Measurements from ENCODE around the gene CALHM2.

CALHM2 gene

GRCh38 chr10:103495321-103495720 is 43.2 kb upstream of the CALHM2 start:
- no peak for DNase-seq (ENCODE audit: low read depth)
- no peak overlapping the region for H3K4me3 ChIP-seq (ENCODE audit: low read length)
- no peak for TF ChIP-seq CTCF (IDR thresholded peaks at IDR 0.05; ENCODE audit: insufficient read depth, low read depth, low read length, missing control alignments)

GRCh38 chr10:103493916-103494877 is 42.0 kb upstream of the CALHM2 start:
- DNase-seq (ENCODE audit: low read depth) = no peak
- peak overlapping the region; percentile 25 for H3K4me3 ChIP-seq (ENCODE audit: low read length)
- TF ChIP-seq CTCF (IDR thresholded peaks at IDR 0.05; ENCODE audit: insufficient read depth, low read depth, low read length, missing control alignments) = no peak

GRCh38 chr10:103493362-103493915 is 41.3 kb upstream of the CALHM2 start, which contains the start of gene NEURL1:
NEURL1 (plus strand) TSS chr10:103493705; CDS start chr10:103494388, 683 bp downstream.
- H3K4me3 ChIP-seq (ENCODE audit: low read length) = peak within 1 kb of the TSS; percentile 25
- DNase-seq (ENCODE audit: low read depth) = peak; percentile 13

GRCh38 chr10:103492655-103493261 is 40.6 kb upstream of the CALHM2 start:
- H3K4me3 ChIP-seq (ENCODE audit: low read length) = no peak overlapping the region
- TF ChIP-seq CTCF (IDR thresholded peaks at IDR 0.05; ENCODE audit: insufficient read depth, low read depth, low read length, missing control alignments) = no peak
- no peak for DNase-seq (ENCODE audit: low read depth)

More at GRCh38 chr10:103493362-103493915, 41.3 kb upstream of the CALHM2 start, which contains the start of gene NEURL1:
- no peak for TF ChIP-seq CTCF (IDR thresholded peaks at IDR 0.05; ENCODE audit: insufficient read depth, low read depth, low read length, missing control alignments)

GRCh38 chr10:103491729-103492364 is 39.7 kb upstream of the CALHM2 start:
- no peak for TF ChIP-seq CTCF (IDR thresholded peaks at IDR 0.05; ENCODE audit: insufficient read depth, low read depth, low read length, missing control alignments)
- no peak overlapping the region for H3K4me3 ChIP-seq (ENCODE audit: low read length)
- peak; percentile 88 for DNase-seq (ENCODE audit: low read depth)

GRCh38 chr10:103490986-103491314 is 38.8 kb upstream of the CALHM2 start:
- H3K4me3 ChIP-seq (ENCODE audit: low read length) = no peak overlapping the region
- DNase-seq (ENCODE audit: low read depth) = no peak
- TF ChIP-seq CTCF (IDR thresholded peaks at IDR 0.05; ENCODE audit: insufficient read depth, low read depth, low read length, missing control alignments) = no peak

All from epithelial cell of esophagus (primary cell).